ENCODE data around the gene GTPBP6. TPM values are rescaled to one million over a fixed set of nuclear protein-coding genes. Genes with fewer than 3 reads are reported as not detected.

Gene GTPBP6
- total RNA-seq, 2 experiments from 2014 or later = 68.0 to 68.3 TPM

DNA sequence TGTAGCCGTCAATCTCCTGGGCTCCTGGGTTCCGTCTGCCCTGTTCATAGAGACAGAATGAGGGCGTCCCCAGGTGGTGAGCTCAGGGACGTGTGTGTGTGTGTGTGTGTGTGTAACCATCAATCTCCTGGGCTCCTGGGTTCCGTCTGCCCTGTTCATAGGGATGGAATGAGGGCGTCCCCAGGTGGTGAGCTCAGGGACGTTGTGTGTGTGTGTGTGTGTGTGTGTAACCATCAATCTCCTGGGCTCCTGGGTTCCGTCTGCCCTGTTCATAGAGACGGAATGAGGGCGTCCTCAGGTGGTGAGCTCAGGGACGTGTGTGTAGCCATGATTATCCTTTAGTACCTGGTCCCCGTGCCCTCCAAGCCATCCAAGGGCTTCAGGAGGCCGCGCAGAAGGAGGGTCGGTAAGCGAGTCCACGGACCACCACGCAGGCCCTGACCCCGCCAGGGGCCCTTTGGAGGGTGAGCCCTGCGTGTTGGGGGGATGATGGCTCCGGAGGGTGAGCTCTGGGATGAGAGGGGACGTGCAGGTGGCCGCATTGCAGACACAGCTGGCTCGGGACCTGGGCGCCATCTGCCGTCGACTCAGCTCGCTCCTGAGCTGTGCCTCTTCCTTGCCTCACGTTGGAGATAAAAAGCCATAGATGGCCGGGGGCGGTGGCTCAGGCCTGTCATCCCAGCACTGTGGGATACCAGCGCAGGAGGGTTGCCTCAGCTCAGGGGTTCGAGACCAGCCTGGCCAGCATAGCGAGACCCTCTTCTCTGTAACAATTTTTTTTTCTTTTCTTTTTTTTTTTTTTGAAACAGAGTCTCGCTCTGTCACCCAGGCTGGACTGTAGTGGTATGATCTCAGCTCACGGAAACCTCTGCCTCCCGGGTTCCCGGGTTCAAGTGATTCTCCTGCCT is 5.4 kb upstream of the GTPBP6 start:
- no peaks in the 10 kb centered on the region for H3K9me3 Mint-ChIP-seq
- DNase-seq (peak; percentile 75), ATAC-seq (peak; percentile 18)
- ChIA-PET CTCF (no interaction called here), POLR2A (no interaction called here)
- no peak for TF ChIP-seq CTCF (IDR thresholded peaks at IDR 0.05)
- H3K4me3 Mint-ChIP-seq = no peak overlapping the region
- intact Hi-C loops (cut with micrococcal nuclease) = no loop called here
- H3K4me1 Mint-ChIP-seq (ENCODE audit: low read depth) = peaks cover 15% of the 10 kb centered on the region
- H3K36me3 Mint-ChIP-seq (ENCODE audit: low read depth) = no peaks in the 10 kb centered on the region
- H3K27me3 Mint-ChIP-seq = no peaks in the 10 kb centered on the region
- no peak overlapping the region for H3K27ac Mint-ChIP-seq

- no peak for TF ChIP-seq CTCF (IDR thresholded peaks at IDR 0.05)
- Mint-ChIP-seq H3K4me3 (peak overlapping the region; percentile 83), H3K27ac (peak overlapping the region; percentile 78), H3K4me1 (ENCODE audit: low read depth) (peaks cover 23% of the 10 kb centered on the region), H3K27me3 (no peaks in the 10 kb centered on the region), H3K36me3 (ENCODE audit: low read depth) (peaks cover 8% of the 10 kb centered on the region), H3K9me3 (no peaks in the 10 kb centered on the region)
- intact Hi-C loops (cut with micrococcal nuclease) = no loop called here
- ChIA-PET POLR2A (no interaction called here), CTCF (no interaction called here)
- ATAC-seq (no peak), DNase-seq (peak; percentile 19)
Observed at GRCh38 chrX:320126-320783, 1.7 kb upstream of the GTPBP6 start.

- intact Hi-C loops (cut with micrococcal nuclease) = no loop called here
- H3K4me1 Mint-ChIP-seq (ENCODE audit: low read depth) = peaks cover 20% of the 10 kb centered on the region
- peak overlapping the region; percentile 83 for H3K4me3 Mint-ChIP-seq
- POLR2A ChIA-PET = no interaction called here
- TF ChIP-seq CTCF (IDR thresholded peaks at IDR 0.05) = no peak
- CTCF ChIA-PET = no interaction called here
- no peaks in the 10 kb centered on the region for H3K27me3 Mint-ChIP-seq
- ATAC-seq (no peak), DNase-seq (peak; percentile 26)
- no peaks in the 10 kb centered on the region for H3K9me3 Mint-ChIP-seq
- H3K36me3 Mint-ChIP-seq (ENCODE audit: low read depth) = peaks cover 8% of the 10 kb centered on the region
- H3K27ac Mint-ChIP-seq = peak overlapping the region; percentile 78
Observed at GRCh38 chrX:319579-320125, 1.1 kb upstream of the GTPBP6 start.

GRCh38 chrX:318068-318738 is 393 bp downstream of the GTPBP6 start:
- H3K9me3 Mint-ChIP-seq = no peaks in the 10 kb centered on the region
- H3K27ac Mint-ChIP-seq = peak overlapping the region; percentile 99
- no peak for TF ChIP-seq CTCF (IDR thresholded peaks at IDR 0.05)
- DNase-seq (peak; percentile 100), ATAC-seq (peak; percentile 72)
- peak overlapping the region; percentile 89 for H3K4me3 Mint-ChIP-seq
- intact Hi-C loops (cut with micrococcal nuclease) = no loop called here
- no peaks in the 10 kb centered on the region for H3K27me3 Mint-ChIP-seq
- ChIA-PET CTCF (no interaction called here), POLR2A (no interaction called here)
- peaks cover 17% of the 10 kb centered on the region for H3K4me1 Mint-ChIP-seq (ENCODE audit: low read depth)
- peaks cover 16% of the 10 kb centered on the region for H3K36me3 Mint-ChIP-seq (ENCODE audit: low read depth)
